Bronchial epithelial cell (primary cell): Measurements from ENCODE around the gene SEMA3F. TPM values are rescaled to one million over a fixed set of nuclear protein-coding genes. Genes with fewer than 3 reads are reported as not detected.

Experiments
- total RNA-seq: library from RNA; depleted of rRNA; stranded (reverse); fragments of >200 nt; gene quantifications from 2 replicates; pipeline ENCODE4 v1.2.1, GENCODE V29; 2014

Gene SEMA3F
- total RNA-seq, 1 donor from 2014 or later: 35.5 TPM

Other genes starting within 250 kb of the SEMA3F start
- gene MON1A, start 225.5 kb upstream of the SEMA3F start, total RNA-seq: 9.1 and 15.8 TPM in 2 replicates
- 35.5 and 42.2 TPM in 2 replicates for gene RBM6, start 215.2 kb upstream of the SEMA3F start, total RNA-seq
- 80.3 and 129 TPM in 2 replicates for gene RBM5, start 66.4 kb upstream of the SEMA3F start, total RNA-seq
- 0.26 TPM in 1 of 2 replicates, not detected in the other for gene GNAT1, start 36.3 kb downstream of the SEMA3F start, total RNA-seq
- not detected in 2 replicates for gene SLC38A3, start 49.9 kb downstream of the SEMA3F start, total RNA-seq
- 97.9 and 129 TPM in 2 replicates for gene GNAI2, start 80.9 kb downstream of the SEMA3F start, total RNA-seq
- 2.3 and 7.1 TPM in 2 replicates for gene SEMA3B, start 113.8 kb downstream of the SEMA3F start, total RNA-seq
- under 0.01 TPM in 1 of 2 replicates, not detected in the other for gene LSMEM2, start 123.8 kb downstream of the SEMA3F start, total RNA-seq
- 104 and 177 TPM in 2 replicates for gene IFRD2, start 137.1 kb downstream of the SEMA3F start, total RNA-seq
- 6.6 and 6.8 TPM in 2 replicates for gene HYAL3, start 144.1 kb downstream of the SEMA3F start, total RNA-seq
- gene NAA80, start 144.1 kb downstream of the SEMA3F start, total RNA-seq: 1.3 and 2.0 TPM in 2 replicates
- gene HYAL1, start 148.2 kb downstream of the SEMA3F start, total RNA-seq: 7.1 and 8.3 TPM in 2 replicates
- 55.0 and 63.0 TPM in 2 replicates for gene HYAL2, start 167.4 kb downstream of the SEMA3F start, total RNA-seq
- gene TUSC2, start 172.9 kb downstream of the SEMA3F start, total RNA-seq: 21.9 and 23.3 TPM in 2 replicates
- 15.5 and 25.5 TPM in 2 replicates for gene RASSF1, start 185.5 kb downstream of the SEMA3F start, total RNA-seq
- 0.13 and 0.53 TPM in 2 replicates for gene ZMYND10, start 190.4 kb downstream of the SEMA3F start, total RNA-seq
- gene NPRL2, start 195.5 kb downstream of the SEMA3F start, total RNA-seq: 11.0 and 17.1 TPM in 2 replicates
- 18.9 and 22.1 TPM in 2 replicates for gene CYB561D2, start 195.5 kb downstream of the SEMA3F start, total RNA-seq
- gene TMEM115, start 204.2 kb downstream of the SEMA3F start, total RNA-seq: 19.7 and 22.8 TPM in 2 replicates